OCI-LY1 (cell line): ENCODE results near the gene KRABD2.
"Not testable (repeated sequence)": the region's sequence is repeated elsewhere in the genome, so short reads cannot be mapped to it uniquely, and the experiment has no call there.

Experiments
- H2AFZ ChIP-seq: fragments of 200-600 bp; sonication (generic), shearing (Covaris generic); 2 replicates; pipeline ENCODE4 v1.6.0; 2014; ENCODE audit warnings: antibody characterized with exemption, mild to moderate bottlenecking, low read length
- H3F3A ChIP-seq: fragments of 200-600 bp; sonication (generic), shearing (Covaris generic); 2 replicates; pipeline ENCODE4 v1.6.0; 2014; ENCODE audit warnings: mild to moderate bottlenecking, antibody characterized with exemption, low read length, moderate library complexity; ENCODE audit not compliant: insufficient read depth
- H3K27ac ChIP-seq: fragments of 200-600 bp; sonication (generic); 2 replicates; pipeline ENCODE4 v1.5.1; 2014; ENCODE audit warnings: low read length, mixed run types, mild to moderate bottlenecking, low read depth; ENCODE audit not compliant: poor library complexity, severe bottlenecking
- H3K27me3 ChIP-seq: fragments of 200-600 bp; sonication (generic); 2 replicates; pipeline ENCODE4 v1.6.0; 2014; ENCODE audit warnings: antibody characterized with exemption, mild to moderate bottlenecking, low read length, moderate library complexity; ENCODE audit not compliant: insufficient read depth
- H3K36me3 ChIP-seq: fragments of 200-600 bp; sonication (generic); 2 replicates; pipeline ENCODE4 v1.6.1; 2014; ENCODE audit warnings: mild to moderate bottlenecking, antibody characterized with exemption, low read length, moderate library complexity, mixed read lengths; ENCODE audit not compliant: insufficient read depth
- H3K4me1 ChIP-seq: fragments of 200-600 bp; sonication (generic); 2 replicates; pipeline ENCODE4 v1.5.1; 2014; ENCODE audit warnings: mild to moderate bottlenecking, low read length, moderate library complexity; ENCODE audit not compliant: insufficient read depth, severe bottlenecking
- H3K4me2 ChIP-seq: fragments of 200-600 bp; sonication (generic), shearing (Covaris generic); 2 replicates; pipeline ENCODE4 v1.6.1; 2014; ENCODE audit warnings: low read length
- H3K4me3 ChIP-seq: fragments of 200-600 bp; sonication (generic); 2 replicates; pipeline ENCODE4 v1.5.1; 2014; ENCODE audit warnings: low read length, low read depth, mild to moderate bottlenecking, mixed read lengths; ENCODE audit not compliant: poor library complexity, severe bottlenecking
- H3K79me2 ChIP-seq: fragments of 200-600 bp; shearing (Covaris generic); 2 replicates; pipeline ENCODE4 v1.6.1; 2016; ENCODE audit warnings: mixed run types, low read length, mixed read lengths; ENCODE audit not compliant: insufficient read depth
- H3K9ac ChIP-seq: fragments of 200-600 bp; sonication (generic), shearing (Covaris generic); 2 replicates; pipeline ENCODE4 v1.6.1; 2014; ENCODE audit warnings: mild to moderate bottlenecking, low read length, mixed read lengths
- H3K9me2 ChIP-seq: fragments of 200-600 bp; sonication (generic), shearing (Covaris generic); 2 replicates; pipeline ENCODE4 v1.6.1; 2014; ENCODE audit warnings: low read depth, mild to moderate bottlenecking, low read length, mixed read lengths
- H3K9me3 ChIP-seq: fragments of 200-600 bp; shearing (Covaris generic); 2 replicates; pipeline ENCODE4 v1.6.1; 2014; ENCODE audit warnings: low read length, mixed read lengths
- H4K20me1 ChIP-seq: fragments of 200-600 bp; sonication (generic), shearing (Covaris generic); 2 replicates; pipeline ENCODE4 v1.6.0; 2016; ENCODE audit warnings: mild to moderate bottlenecking, low read length; ENCODE audit not compliant: insufficient read depth
- EZH2 ChIP-seq: fragments of 200-600 bp; sonication (generic), shearing (Covaris generic); IDR thresholded peaks from 2 replicates; pipeline ENCODE4 v1.8.0; 2017; ENCODE audit warnings: borderline replicate concordance, mixed run types, mild to moderate bottlenecking, antibody characterized with exemption, low read length, moderate library complexity, mixed read lengths
- TF ChIP-seq, protein P1 (sequence below): fragments of 200-600 bp; sonication (generic), shearing (Covaris generic); IDR thresholded peaks from 2 replicates; pipeline ENCODE4 v1.5.1; 2017; ENCODE audit warnings: mild to moderate bottlenecking, antibody characterized with exemption, low read length, moderate library complexity, mixed read lengths

KRABD2 gene

GRCh38 chr17:8354236-8354635 lies 22.3 kb downstream of the KRABD2 start:
- Histone ChIP-seq H3F3A (no peaks in the 10 kb centered on the region), H3K27me3 (no peaks in the 10 kb centered on the region; the same call in 1 of the 2 replicates), H3K4me2 (no peak overlapping the region), H4K20me1 (no peaks in the 10 kb centered on the region), H3K4me1 (no peaks in the 10 kb centered on the region), H3K36me3 (no peaks in the 10 kb centered on the region; the same call in 1 of the 2 replicates), H2AFZ (no peak overlapping the region), H3K27ac (no peak overlapping the region), H3K79me2 (no peaks in the 10 kb centered on the region), H3K9me3 (no peaks in the 10 kb centered on the region), H3K9ac (no peak overlapping the region), H3K4me3 (no peak overlapping the region), H3K9me2 (no peaks in the 10 kb centered on the region)
- no peak for TF ChIP-seq EZH2
- TF ChIP-seq, protein P1, sequence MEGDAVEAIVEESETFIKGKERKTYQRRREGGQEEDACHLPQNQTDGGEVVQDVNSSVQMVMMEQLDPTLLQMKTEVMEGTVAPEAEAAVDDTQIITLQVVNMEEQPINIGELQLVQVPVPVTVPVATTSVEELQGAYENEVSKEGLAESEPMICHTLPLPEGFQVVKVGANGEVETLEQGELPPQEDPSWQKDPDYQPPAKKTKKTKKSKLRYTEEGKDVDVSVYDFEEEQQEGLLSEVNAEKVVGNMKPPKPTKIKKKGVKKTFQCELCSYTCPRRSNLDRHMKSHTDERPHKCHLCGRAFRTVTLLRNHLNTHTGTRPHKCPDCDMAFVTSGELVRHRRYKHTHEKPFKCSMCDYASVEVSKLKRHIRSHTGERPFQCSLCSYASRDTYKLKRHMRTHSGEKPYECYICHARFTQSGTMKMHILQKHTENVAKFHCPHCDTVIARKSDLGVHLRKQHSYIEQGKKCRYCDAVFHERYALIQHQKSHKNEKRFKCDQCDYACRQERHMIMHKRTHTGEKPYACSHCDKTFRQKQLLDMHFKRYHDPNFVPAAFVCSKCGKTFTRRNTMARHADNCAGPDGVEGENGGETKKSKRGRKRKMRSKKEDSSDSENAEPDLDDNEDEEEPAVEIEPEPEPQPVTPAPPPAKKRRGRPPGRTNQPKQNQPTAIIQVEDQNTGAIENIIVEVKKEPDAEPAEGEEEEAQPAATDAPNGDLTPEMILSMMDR: no peak

GRCh38 chr17:8353736-8354135 lies 22.8 kb downstream of the KRABD2 start:
- Histone ChIP-seq H3K4me3 (no peak overlapping the region), H3K9ac (no peak overlapping the region), H3F3A (no peaks in the 10 kb centered on the region), H3K36me3 (no peaks in the 10 kb centered on the region; the same call in 1 of the 2 replicates), H3K9me3 (no peaks in the 10 kb centered on the region), H3K4me1 (no peaks in the 10 kb centered on the region), H3K4me2 (no peak overlapping the region), H3K27me3 (no peaks in the 10 kb centered on the region; the same call in 1 of the 2 replicates), H3K27ac (no peak overlapping the region), H4K20me1 (no peaks in the 10 kb centered on the region), H3K79me2 (no peaks in the 10 kb centered on the region), H3K9me2 (no peaks in the 10 kb centered on the region), H2AFZ (no peak overlapping the region)
- TF ChIP-seq EZH2: no peak
- TF ChIP-seq, protein P1: no peak

GRCh38 chr17:8350339-8350738 lies 26.2 kb downstream of the KRABD2 start:
- no peaks in the 10 kb centered on the region for H3K36me3 ChIP-seq
- H3F3A ChIP-seq: no peaks in the 10 kb centered on the region
- no peaks in the 10 kb centered on the region for H3K79me2 ChIP-seq
- no peak overlapping the region for H3K27ac ChIP-seq
- H3K9me3 ChIP-seq: no peaks in the 10 kb centered on the region
- no peak overlapping the region for H2AFZ ChIP-seq
- no peak for TF ChIP-seq EZH2
- no peaks in the 10 kb centered on the region for H3K9me2 ChIP-seq
- H4K20me1 ChIP-seq: no peaks in the 10 kb centered on the region
- H3K9ac ChIP-seq: no peak overlapping the region
- H3K4me2 ChIP-seq: no peak overlapping the region
- H3K27me3 ChIP-seq: no peaks in the 10 kb centered on the region
- H3K4me1 ChIP-seq: no peaks in the 10 kb centered on the region
- no peak overlapping the region for H3K4me3 ChIP-seq

GRCh38 chr17:8347001-8347400 lies 29.5 kb downstream of the KRABD2 start:
- H3K9me3 ChIP-seq, H3K4me1 ChIP-seq, H4K20me1 ChIP-seq, H3K4me3 ChIP-seq, H3K27ac ChIP-seq, H3F3A ChIP-seq, H2AFZ ChIP-seq, H3K9ac ChIP-seq, H3K27me3 ChIP-seq, H3K9me2 ChIP-seq, H3K36me3 ChIP-seq, H3K79me2 ChIP-seq, H3K4me2 ChIP-seq: not testable (repeated sequence)
